Colon (tissue), 2 donors: ENCODE results near the gene TSPAN33.
"Not testable (repeated sequence)": the region's sequence is repeated elsewhere in the genome, so short reads cannot be mapped to it uniquely, and the experiment has no call there.

Source experiments
- FAIRE-seq: peaks from 2 replicates; lab custom pipeline; 2012; peaks lifted over from hg19 to GRCh38; lab: Jason Lieb, UNC
- donor health status: control.
- donor health status: control.

Gene TSPAN33, protein sequence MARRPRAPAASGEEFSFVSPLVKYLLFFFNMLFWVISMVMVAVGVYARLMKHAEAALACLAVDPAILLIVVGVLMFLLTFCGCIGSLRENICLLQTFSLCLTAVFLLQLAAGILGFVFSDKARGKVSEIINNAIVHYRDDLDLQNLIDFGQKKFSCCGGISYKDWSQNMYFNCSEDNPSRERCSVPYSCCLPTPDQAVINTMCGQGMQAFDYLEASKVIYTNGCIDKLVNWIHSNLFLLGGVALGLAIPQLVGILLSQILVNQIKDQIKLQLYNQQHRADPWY

DNA sequence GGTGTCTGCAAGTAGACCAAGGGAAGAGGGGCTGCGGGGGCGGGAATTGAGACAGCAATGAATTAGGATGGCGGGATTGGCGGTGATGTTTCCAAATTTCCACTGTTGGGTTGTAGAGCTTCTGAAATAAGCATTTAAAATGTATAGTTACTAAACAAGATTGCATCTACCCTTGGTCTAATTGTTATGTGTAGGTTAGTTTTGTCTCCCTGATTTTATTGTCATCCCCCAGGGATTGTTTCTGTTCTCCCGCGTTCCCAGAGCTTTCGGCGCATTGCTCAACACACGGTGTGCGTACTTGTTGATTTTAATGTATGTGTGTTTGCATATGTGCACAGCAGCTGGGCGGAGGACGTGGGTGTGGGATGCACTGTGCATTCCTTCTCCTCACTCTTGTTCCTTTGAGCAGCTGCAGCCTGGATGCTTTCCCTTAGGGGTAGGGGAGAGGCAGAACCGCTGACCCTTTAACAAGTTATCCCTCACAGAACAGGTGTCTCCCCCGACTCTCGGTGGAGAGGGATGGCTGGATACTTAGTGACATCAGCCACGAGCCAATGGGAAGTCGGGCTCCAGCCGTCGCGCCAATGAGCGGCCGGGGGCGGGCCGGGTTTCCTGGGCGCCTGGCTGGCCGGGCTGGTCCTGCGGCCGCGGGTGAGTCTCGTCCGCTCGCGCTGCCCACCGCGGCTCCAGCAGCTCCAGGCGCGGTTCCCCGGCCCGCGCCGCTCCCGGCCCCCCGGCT is at the start of gene TSPAN33:
TSS of gene TSPAN33 (plus strand) at position 613 of the 739 bp plus-strand sequence. CDS start 274 bp downstream, outside the sequence.
- FAIRE-seq: no peak

DNA sequence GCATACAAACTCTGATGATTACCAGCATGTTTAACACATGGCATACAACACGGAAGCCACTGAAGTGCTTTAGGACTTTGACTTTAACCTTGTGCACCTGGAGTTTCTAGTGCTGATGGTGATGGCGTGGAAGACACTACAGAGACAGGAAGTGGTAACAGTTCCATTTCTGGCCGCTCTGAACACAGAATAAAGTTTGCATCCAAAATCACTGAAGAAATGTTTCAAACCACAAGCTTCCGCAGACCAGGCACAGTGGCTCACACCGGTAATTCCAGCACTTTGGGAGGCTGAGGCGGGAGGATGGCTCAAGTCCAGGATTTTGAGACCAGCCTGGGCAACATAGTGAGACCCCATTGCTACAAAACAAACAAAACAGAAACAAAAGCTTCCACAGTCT is 49.2 kb upstream of the TSPAN33 start:
- no peak for FAIRE-seq

DNA sequence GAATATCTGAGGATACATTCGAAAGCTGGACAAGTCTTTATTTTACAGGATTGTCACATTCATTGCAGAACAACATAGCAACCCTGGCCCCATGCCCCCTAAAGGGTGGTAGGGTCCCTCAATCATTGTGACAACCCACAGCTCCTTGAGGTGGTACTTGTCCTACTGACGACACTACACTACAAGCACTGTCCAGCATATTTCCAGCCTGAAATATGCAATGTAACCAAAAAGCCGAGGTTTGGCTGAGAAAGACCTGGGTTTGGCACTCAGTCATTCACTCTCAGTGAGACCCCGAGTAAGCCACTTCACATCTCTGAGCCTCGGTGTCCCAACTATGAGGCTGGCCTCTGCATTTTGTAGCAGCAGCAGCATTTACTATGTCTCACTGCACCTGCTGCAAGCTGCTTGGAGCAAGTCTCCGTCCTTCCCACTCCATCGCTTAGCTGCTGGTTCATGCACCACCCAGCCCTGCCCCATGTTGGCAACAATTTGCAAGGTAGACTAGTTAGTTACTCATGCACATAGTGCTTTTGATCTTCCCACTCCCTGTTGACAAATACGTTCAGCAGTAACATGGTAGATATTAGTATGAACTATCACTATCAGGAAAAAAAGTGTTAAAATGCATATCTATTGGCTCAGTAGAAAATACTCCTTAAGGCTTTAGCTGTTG is 46.0 kb upstream of the TSPAN33 start:
- FAIRE-seq: no peak

DNA sequence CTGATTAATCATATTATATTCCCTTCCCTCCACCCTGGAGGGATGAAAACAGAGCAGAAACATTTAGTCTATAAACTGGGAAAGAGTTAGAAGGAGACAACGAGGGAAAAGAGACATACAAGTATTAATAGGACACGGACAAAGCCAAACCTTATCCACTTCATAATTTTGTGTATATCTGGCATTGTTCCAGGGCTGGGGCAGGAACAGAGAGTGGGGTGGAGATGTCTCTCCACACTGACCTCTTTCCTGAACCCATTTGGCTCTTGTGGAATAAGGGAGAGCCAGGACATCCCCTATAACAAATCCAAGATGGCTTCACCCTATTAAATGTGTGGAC is 43.7 kb upstream of the TSPAN33 start:
- FAIRE-seq: no peak

DNA sequence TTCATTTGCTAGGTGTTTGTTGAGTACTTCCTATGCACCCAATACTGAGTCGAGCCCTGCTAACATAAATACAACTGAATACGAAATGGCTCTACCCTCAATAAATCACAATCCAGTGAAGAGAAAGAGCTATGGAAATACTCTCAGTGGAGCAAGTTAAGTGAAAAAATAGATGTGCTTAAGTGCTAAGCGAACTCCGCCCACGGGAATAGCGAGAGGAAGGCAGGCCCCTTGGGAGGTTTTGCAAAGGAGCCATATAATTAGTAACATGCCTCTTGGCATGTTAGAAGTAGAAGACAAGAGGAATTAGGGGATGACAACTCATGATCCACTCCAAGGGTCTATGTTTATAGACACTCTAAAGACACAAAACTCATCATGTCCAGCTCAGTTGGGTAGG is 42.8 kb upstream of the TSPAN33 start:
- FAIRE-seq: no peak

- FAIRE-seq: no peak
These were observed 40.8 kb upstream of the TSPAN33 start for GRCh38 chr7:129103561-129104324.

- FAIRE-seq: no peak
These were observed 35.9 kb upstream of the TSPAN33 start for GRCh38 chr7:129108581-129108980.

DNA sequence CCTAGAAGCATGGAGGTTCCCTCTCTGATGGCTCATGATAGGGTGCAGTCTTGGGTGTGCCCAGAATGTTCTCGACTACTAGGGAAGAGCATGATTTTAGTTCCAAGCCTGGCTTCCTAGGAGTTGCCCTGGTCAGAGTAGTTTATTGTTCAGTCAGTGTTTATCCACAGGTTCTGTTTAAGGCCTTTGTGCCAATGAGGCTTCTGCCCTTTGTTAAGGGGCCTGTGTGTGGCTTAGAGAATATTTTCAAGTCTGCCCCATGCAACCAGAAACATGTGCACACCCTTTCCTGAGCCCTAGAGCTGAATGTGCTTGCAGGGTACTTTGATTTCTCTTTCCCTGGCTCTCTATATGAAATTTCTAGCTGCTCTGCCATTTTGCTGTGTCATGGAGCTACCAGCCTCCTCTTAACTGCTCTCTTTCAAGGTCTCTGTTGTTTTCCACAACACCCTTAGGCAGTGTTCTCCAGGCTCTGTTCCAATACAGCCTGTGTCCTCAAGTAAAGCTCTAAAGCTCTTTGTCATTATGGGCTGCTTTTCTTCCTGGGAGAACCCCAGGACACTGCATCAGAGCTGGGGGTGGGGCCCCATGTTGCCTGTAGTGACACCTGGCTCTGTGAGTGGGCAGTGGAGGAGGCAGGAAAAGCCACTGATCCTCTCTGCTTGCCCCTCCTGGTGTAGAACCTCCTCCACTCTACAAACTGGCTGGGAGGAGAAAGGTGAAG is 34.1 kb upstream of the TSPAN33 start:
- no peak for FAIRE-seq

DNA sequence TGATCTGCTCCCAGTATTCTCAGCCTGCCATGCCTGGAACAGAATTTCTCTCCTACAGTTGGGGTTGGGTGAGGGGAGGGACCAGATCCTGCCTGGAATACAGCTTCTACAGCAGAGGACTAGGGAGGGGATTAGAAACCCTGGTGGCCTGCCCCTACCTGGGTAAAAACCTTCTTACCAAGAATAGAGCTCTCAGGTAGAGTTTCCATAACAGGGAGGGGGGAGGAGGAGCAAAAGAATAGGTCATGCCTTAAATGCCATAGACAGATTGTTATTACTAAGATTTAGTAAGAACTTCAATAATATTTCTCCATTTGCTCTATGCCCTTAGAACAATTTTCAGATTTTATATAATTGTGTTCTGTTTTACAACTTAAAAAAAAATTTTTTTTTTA is 33.5 kb upstream of the TSPAN33 start:
- no peak for FAIRE-seq

GRCh38 chr7:129115676-129116075 is 28.8 kb upstream of the TSPAN33 start:
- FAIRE-seq: no peak

- FAIRE-seq: no peak
These were observed 26.3 kb upstream of the TSPAN33 start for GRCh38 chr7:129118182-129118581.

DNA sequence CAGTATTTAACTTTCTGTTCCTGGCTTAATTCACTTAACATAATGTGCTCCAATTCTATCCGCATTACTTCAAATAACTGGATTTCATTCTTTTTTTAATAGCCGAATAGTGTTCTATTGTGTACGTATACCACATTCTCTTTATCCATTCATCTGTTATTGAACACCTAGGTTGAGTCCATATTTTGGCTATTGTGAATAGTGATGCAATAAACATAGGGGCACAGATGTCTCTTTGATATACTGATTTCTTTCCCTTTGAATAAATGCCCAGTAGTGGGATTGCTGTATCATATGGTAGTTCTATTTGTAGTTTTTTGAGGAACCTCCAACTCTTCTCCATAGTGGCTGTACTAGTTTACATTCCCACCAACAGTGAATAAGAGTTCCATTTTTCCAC is 25.5 kb upstream of the TSPAN33 start:
- FAIRE-seq: no peak

DNA sequence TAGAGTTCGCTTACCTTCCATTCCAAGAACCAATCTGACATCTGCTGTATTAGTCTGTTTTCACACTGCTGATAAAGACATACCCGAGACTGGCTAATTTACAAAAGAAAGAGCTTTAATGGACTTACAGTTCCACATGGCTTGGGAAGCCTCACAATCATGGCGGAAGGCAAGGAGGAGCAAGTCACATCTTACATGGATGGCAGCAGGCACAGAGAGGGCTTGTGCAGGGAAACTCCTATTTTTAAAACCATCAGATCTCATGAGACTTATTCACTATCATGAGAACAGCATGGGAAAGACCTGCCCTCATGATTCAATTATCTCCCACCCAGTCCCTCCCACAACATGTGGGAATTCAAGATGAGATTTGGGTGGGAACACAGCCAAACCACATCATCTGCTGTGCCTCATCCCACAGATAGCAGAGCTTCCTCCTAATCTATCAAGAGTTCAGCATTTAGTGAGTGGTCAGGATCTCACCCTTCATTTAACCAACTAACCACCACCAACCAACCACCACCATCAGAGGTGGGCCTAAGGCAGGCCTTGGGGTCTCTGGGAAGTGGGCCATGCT is 22.9 kb upstream of the TSPAN33 start:
- FAIRE-seq: not testable (repeated sequence)

GRCh38 chr7:129122078-129122750 is 22.3 kb upstream of the TSPAN33 start:
- no peak for FAIRE-seq

- no peak for FAIRE-seq
These were observed 21.6 kb upstream of the TSPAN33 start for GRCh38 chr7:129122751-129123509.

- no peak for FAIRE-seq
These were observed 21.0 kb upstream of the TSPAN33 start for GRCh38 chr7:129123510-129123857.

- no peak for FAIRE-seq
These were observed 18.2 kb upstream of the TSPAN33 start for GRCh38 chr7:129126314-129126713.

- no peak for FAIRE-seq
These were observed 17.4 kb upstream of the TSPAN33 start for GRCh38 chr7:129127154-129127553.

DNA sequence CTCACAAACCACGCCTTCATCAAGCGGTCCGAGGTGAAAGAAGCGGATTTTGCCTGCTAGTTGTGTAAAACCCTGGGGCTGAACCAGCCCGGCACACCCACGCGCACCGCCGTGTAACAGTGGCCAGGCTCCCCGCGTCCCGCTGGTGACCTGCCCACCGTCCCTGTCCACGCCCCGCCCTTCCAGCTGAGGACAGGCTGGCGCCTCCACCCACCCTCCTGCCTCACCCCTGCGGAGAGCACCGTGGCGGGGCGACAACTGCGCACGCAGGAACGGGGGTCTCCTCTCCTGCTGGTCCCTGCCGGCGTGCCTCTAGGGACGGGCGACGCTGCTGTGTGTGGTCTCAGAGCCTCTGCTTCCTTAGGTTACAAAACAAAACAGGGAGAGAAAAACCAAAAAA is 16.9 kb upstream of the TSPAN33 start:
- FAIRE-seq: no peak

- FAIRE-seq: no peak
These were observed 10.0 kb upstream of the TSPAN33 start for GRCh38 chr7:129134356-129134987.
